Erythroblast (primary cell): ENCODE data around the gene UBL4B.

Experiments
- GATA1 ChIP-seq: IDR thresholded peaks from 2 replicates; pipeline ENCODE4 v1.6.1; 2011; ENCODE audit warnings: low read depth, mild to moderate bottlenecking, control low read depth, low read length, moderate library complexity
- POLR2A ChIP-seq: IDR thresholded peaks from 2 replicates; pipeline ENCODE4 v1.6.1; 2011; ENCODE audit warnings: mild to moderate bottlenecking, low read length

GRCh38 chr1:110100335-110100734 lies 11.9 kb upstream of the UBL4B start:
- no peak for TF ChIP-seq POLR2A
- TF ChIP-seq GATA1: no peak
